Ascending aorta (tissue), 2 donors: ENCODE measurements around the gene SLC45A3. TPM values are rescaled to one million over a fixed set of nuclear protein-coding genes. Genes with fewer than 3 reads are reported as not detected.
"Not testable (repeated sequence)": the region's sequence is repeated elsewhere in the genome, so short reads cannot be mapped to it uniquely, and the experiment has no call there.

Experiments
- DNase-seq, 2 donors: peaks; one replicate each; pipeline ENCODE4 v3.0.0-alpha.2; 2019; ENCODE audit warnings: low spot score in 2 of 2
- H3K27ac ChIP-seq, 2 donors: fragments of 200-600 bp; sonication (generic); one replicate each; pipeline ENCODE4 v1.5.1; 2016 to 2017; ENCODE audit warnings: mild to moderate bottlenecking in 1 of 2
- H3K27me3 ChIP-seq: fragments of 200-600 bp; sonication (generic); one replicate; pipeline ENCODE4 v1.5.1; 2017
- H3K36me3 ChIP-seq, 2 donors: fragments of 200-600 bp; sonication (generic); one replicate each; pipeline ENCODE4 v1.5.1; 2016
- H3K4me1 ChIP-seq, 2 donors: fragments of 200-600 bp; sonication (generic); one replicate each; pipeline ENCODE4 v1.5.1; 2016 to 2017; ENCODE audit warnings: mild to moderate bottlenecking in 1 of 2
- H3K4me3 ChIP-seq, 2 donors: fragments of 200-600 bp; sonication (generic); one replicate each; pipeline ENCODE4 v1.5.1; 2016 to 2017; ENCODE audit warnings: mild to moderate bottlenecking in 1 of 2
- H3K9me3 ChIP-seq, 2 donors: fragments of 200-600 bp; sonication (generic); one replicate each; pipeline ENCODE4 v1.5.1; 2016
- CTCF ChIP-seq, 3 experiments: fragments of 200-600 bp in 2 of 3; fragments of 450-650 bp in 1 of 3; sonication (generic) in 2 of 3; IDR thresholded peaks; one replicate each; pipeline ENCODE4 v1.5.1; 2016 to 2019; ENCODE audit warnings: antibody characterized with exemption in 3 of 3, mild to moderate bottlenecking in 1 of 3, moderate library complexity in 1 of 3
- intact Hi-C: fragments of 100-400 bp; cut with DNase I; formaldehyde crosslinking; loops from one replicate; pipeline ENCODE4 v1.15.1; 2023
- total RNA-seq: library from RNA; depleted of rRNA; stranded (reverse); fragments of >200 nt; gene quantifications from one replicate; pipeline ENCODE4 v1.1.0, GENCODE V29; 2016

Gene SLC45A3
- total RNA-seq, 1 donor from 2014 or later, result 3.4 TPM

- intact Hi-C loops, result no loop called here
These were observed 37.5 kb downstream of the SLC45A3 start for GRCh38 chr1:205642679-205643307.

GRCh38 chr1:205639567-205639966 lies 40.7 kb downstream of the SLC45A3 start:
- H3K27ac ChIP-seq, result no peak overlapping the region
- TF ChIP-seq CTCF (IDR thresholded peaks at IDR 0.05), result no peak
- no peak for DNase-seq
- intact Hi-C loops, result loop anchor here (10.0 kb wide), 1 partner anchor 275 kb away; no protein-coding TSS in a partner anchor
- no peaks in the 10 kb centered on the region for H3K9me3 ChIP-seq
- no peak overlapping the region for H3K4me3 ChIP-seq
- peaks cover 0 to 9% of the 10 kb centered on the region in 2 donors for H3K4me1 ChIP-seq
- no peaks in the 10 kb centered on the region for H3K27me3 ChIP-seq
- no peaks in the 10 kb centered on the region for H3K36me3 ChIP-seq

More at GRCh38 chr1:205642679-205643307, 37.5 kb downstream of the SLC45A3 start:
- DNase-seq, result no peak
- H3K4me1 ChIP-seq, result peaks cover 0 to 3% of the 10 kb centered on the region in 2 donors
- TF ChIP-seq CTCF (IDR thresholded peaks at IDR 0.05), result no peak
- H3K9me3 ChIP-seq, result no peaks in the 10 kb centered on the region
- H3K27me3 ChIP-seq, result no peaks in the 10 kb centered on the region
- H3K36me3 ChIP-seq, result no peaks in the 10 kb centered on the region
- no peak overlapping the region for H3K4me3 ChIP-seq
- no peak overlapping the region for H3K27ac ChIP-seq

GRCh38 chr1:205637854-205638468 lies 42.3 kb downstream of the SLC45A3 start:
- DNase-seq, result no peak
- intact Hi-C loops, result loop anchor here (10.0 kb wide), 1 partner anchor 277 kb away; no protein-coding TSS in a partner anchor
- no peaks in the 10 kb centered on the region for H3K36me3 ChIP-seq
- H3K27ac ChIP-seq, result peak overlapping the region in 1 of 2 donors; percentile 70
- peaks cover 0 to 13% of the 10 kb centered on the region in 2 donors for H3K4me1 ChIP-seq
- H3K9me3 ChIP-seq, result no peaks in the 10 kb centered on the region
- no peak for TF ChIP-seq CTCF (IDR thresholded peaks at IDR 0.05)
- H3K4me3 ChIP-seq, result no peak overlapping the region
- no peaks in the 10 kb centered on the region for H3K27me3 ChIP-seq

GRCh38 chr1:205636732-205637131 lies 43.6 kb downstream of the SLC45A3 start:
- no peaks in the 10 kb centered on the region for H3K9me3 ChIP-seq
- TF ChIP-seq CTCF (IDR thresholded peaks at IDR 0.05), result no peak
- no peak for DNase-seq
- H3K4me1 ChIP-seq, result peaks cover 0 to 17% of the 10 kb centered on the region in 2 donors
- no peaks in the 10 kb centered on the region for H3K27me3 ChIP-seq
- peak overlapping the region; percentile 51 to 70 for H3K27ac ChIP-seq
- H3K4me3 ChIP-seq, result peak overlapping the region in 1 of 2 donors; percentile 16
- intact Hi-C loops, result loop anchor here (10.0 kb wide), 1 partner anchor 278 kb away; no protein-coding TSS in a partner anchor
- H3K36me3 ChIP-seq, result no peaks in the 10 kb centered on the region

GRCh38 chr1:205636138-205636530 lies 44.2 kb downstream of the SLC45A3 start:
- not testable (repeated sequence) for DNase-seq, H3K27ac ChIP-seq, H3K27me3 ChIP-seq, H3K36me3 ChIP-seq, H3K9me3 ChIP-seq, H3K4me3 ChIP-seq
- intact Hi-C loops, result loop anchor here (10.0 kb wide), 1 partner anchor 279 kb away; no protein-coding TSS in a partner anchor
- H3K4me1 ChIP-seq, result peaks cover 0 to 17% of the 10 kb centered on the region in 2 donors

- H3K9me3 ChIP-seq, result no peaks in the 10 kb centered on the region
- peaks cover 0 to 30% of the 10 kb centered on the region in 2 donors for H3K4me1 ChIP-seq
- peak overlapping the region; percentile 97 to 98 for H3K27ac ChIP-seq
- DNase-seq, result no peak
- intact Hi-C loops, result loop anchor here (1.0 to 10.0 kb wide), 4 partner anchors 47 to 281 kb away; partner anchors contain the start of gene SLC45A3
- H3K4me3 ChIP-seq, result peak overlapping the region in 1 of 2 donors; percentile 90
- no peaks in the 10 kb centered on the region for H3K36me3 ChIP-seq
- no peaks in the 10 kb centered on the region for H3K27me3 ChIP-seq
- TF ChIP-seq CTCF (IDR thresholded peaks at IDR 0.05), result no peak
These were observed 46.8 kb downstream of the SLC45A3 start for GRCh38 chr1:205633421-205633976.
